ENCODE measurements around the gene PROSER1. TPM values are rescaled to one million over a fixed set of nuclear protein-coding genes. Genes with fewer than 3 reads are reported as not detected.

The PROSER1 gene
- total RNA-seq, 1 donor, result 45.2 TPM

- peak overlapping the region; percentile 93 for H3K4me3 ChIP-seq (ENCODE audit: low read length)
- no peaks in the 10 kb centered on the region for H3K9me3 ChIP-seq (ENCODE audit: low read depth, low read length)
- H3K4me1 ChIP-seq (ENCODE audit: insufficient read depth, low read length), result peaks cover 53% of the 10 kb centered on the region
- H3K27me3 ChIP-seq (ENCODE audit: insufficient read depth, low read length), result no peaks in the 10 kb centered on the region
These were observed 711 bp upstream of the PROSER1 start for GRCh38 chr13:39038569-39039030.

GRCh38 chr13:39037410-39037879 is 444 bp downstream of the PROSER1 start:
- no peaks in the 10 kb centered on the region for H3K9me3 ChIP-seq (ENCODE audit: low read depth, low read length)
- H3K4me3 ChIP-seq (ENCODE audit: low read length), result peak overlapping the region; percentile 93
- H3K4me1 ChIP-seq (ENCODE audit: insufficient read depth, low read length), result peaks cover 53% of the 10 kb centered on the region
- no peaks in the 10 kb centered on the region for H3K27me3 ChIP-seq (ENCODE audit: insufficient read depth, low read length)

GRCh38 chr13:39036212-39036611 is 1.7 kb downstream of the PROSER1 start:
- Histone ChIP-seq H3K27me3 (ENCODE audit: insufficient read depth, low read length) (no peaks in the 10 kb centered on the region), H3K4me3 (ENCODE audit: low read length) (peak overlapping the region; percentile 93), H3K9me3 (ENCODE audit: low read depth, low read length) (no peaks in the 10 kb centered on the region), H3K4me1 (ENCODE audit: insufficient read depth, low read length) (peaks cover 53% of the 10 kb centered on the region)

- Histone ChIP-seq H3K27me3 (ENCODE audit: insufficient read depth, low read length) (no peaks in the 10 kb centered on the region), H3K4me3 (ENCODE audit: low read length) (peak overlapping the region; percentile 93), H3K4me1 (ENCODE audit: insufficient read depth, low read length) (peaks cover 53% of the 10 kb centered on the region)
These were observed 2.1 kb downstream of the PROSER1 start for GRCh38 chr13:39035799-39036198.

GRCh38 chr13:39035204-39035603 is 2.7 kb downstream of the PROSER1 start:
- H3K4me3 ChIP-seq (ENCODE audit: low read length), result no peak overlapping the region
- no peaks in the 10 kb centered on the region for H3K27me3 ChIP-seq (ENCODE audit: insufficient read depth, low read length)
- H3K4me1 ChIP-seq (ENCODE audit: insufficient read depth, low read length), result peaks cover 47% of the 10 kb centered on the region
- H3K9me3 ChIP-seq (ENCODE audit: low read depth, low read length), result no peaks in the 10 kb centered on the region

More at GRCh38 chr13:39035799-39036198, 2.1 kb downstream of the PROSER1 start:
- no peaks in the 10 kb centered on the region for H3K9me3 ChIP-seq (ENCODE audit: low read depth, low read length)

GRCh38 chr13:39034085-39034484 is 3.8 kb downstream of the PROSER1 start:
- H3K9me3 ChIP-seq (ENCODE audit: low read depth, low read length), result no peaks in the 10 kb centered on the region
- no peak overlapping the region for H3K4me3 ChIP-seq (ENCODE audit: low read length)
- H3K4me1 ChIP-seq (ENCODE audit: insufficient read depth, low read length), result peaks cover 36% of the 10 kb centered on the region
- no peaks in the 10 kb centered on the region for H3K27me3 ChIP-seq (ENCODE audit: insufficient read depth, low read length)

GRCh38 chr13:39032150-39032549 is 5.7 kb downstream of the PROSER1 start:
- H3K4me1 ChIP-seq (ENCODE audit: insufficient read depth, low read length), result peaks cover 31% of the 10 kb centered on the region
- H3K27me3 ChIP-seq (ENCODE audit: insufficient read depth, low read length), result no peaks in the 10 kb centered on the region
- H3K9me3 ChIP-seq (ENCODE audit: low read depth, low read length), result no peaks in the 10 kb centered on the region
- no peak overlapping the region for H3K4me3 ChIP-seq (ENCODE audit: low read length)

GRCh38 chr13:39025433-39025839 is 12.5 kb downstream of the PROSER1 start:
- no peaks in the 10 kb centered on the region for H3K9me3 ChIP-seq (ENCODE audit: low read depth, low read length)
- no peaks in the 10 kb centered on the region for H3K27me3 ChIP-seq (ENCODE audit: insufficient read depth, low read length)
- H3K4me1 ChIP-seq (ENCODE audit: insufficient read depth, low read length), result no peaks in the 10 kb centered on the region
- no peak overlapping the region for H3K4me3 ChIP-seq (ENCODE audit: low read length)

- H3K4me3 ChIP-seq (ENCODE audit: low read length), result no peak overlapping the region
- no peaks in the 10 kb centered on the region for H3K9me3 ChIP-seq (ENCODE audit: low read depth, low read length)
- no peaks in the 10 kb centered on the region for H3K27me3 ChIP-seq (ENCODE audit: insufficient read depth, low read length)
- no peaks in the 10 kb centered on the region for H3K4me1 ChIP-seq (ENCODE audit: insufficient read depth, low read length)
These were observed 14.1 kb downstream of the PROSER1 start for GRCh38 chr13:39023761-39024160.

- Histone ChIP-seq H3K27me3 (ENCODE audit: insufficient read depth, low read length) (no peaks in the 10 kb centered on the region), H3K4me1 (ENCODE audit: insufficient read depth, low read length) (no peaks in the 10 kb centered on the region), H3K4me3 (ENCODE audit: low read length) (no peak overlapping the region), H3K9me3 (ENCODE audit: low read depth, low read length) (no peaks in the 10 kb centered on the region)
These were observed 14.6 kb downstream of the PROSER1 start for GRCh38 chr13:39023316-39023715.

GRCh38 chr13:39020853-39021462 is 16.9 kb downstream of the PROSER1 start:
- no peak overlapping the region for H3K4me3 ChIP-seq (ENCODE audit: low read length)

GRCh38 chr13:39016787-39017186 is 21.1 kb downstream of the PROSER1 start:
- Histone ChIP-seq H3K9me3 (ENCODE audit: low read depth, low read length) (no peaks in the 10 kb centered on the region), H3K27me3 (ENCODE audit: insufficient read depth, low read length) (no peaks in the 10 kb centered on the region), H3K4me1 (ENCODE audit: insufficient read depth, low read length) (peaks cover 4% of the 10 kb centered on the region), H3K4me3 (ENCODE audit: low read length) (no peak overlapping the region)

More at GRCh38 chr13:39020853-39021462, 16.9 kb downstream of the PROSER1 start:
- Histone ChIP-seq H3K9me3 (ENCODE audit: low read depth, low read length) (no peaks in the 10 kb centered on the region), H3K4me1 (ENCODE audit: insufficient read depth, low read length) (peaks cover 4% of the 10 kb centered on the region), H3K27me3 (ENCODE audit: insufficient read depth, low read length) (no peaks in the 10 kb centered on the region)

GRCh38 chr13:39016087-39016486 is 21.8 kb downstream of the PROSER1 start:
- H3K9me3 ChIP-seq (ENCODE audit: low read depth, low read length), result no peaks in the 10 kb centered on the region
- no peak overlapping the region for H3K4me3 ChIP-seq (ENCODE audit: low read length)
- H3K4me1 ChIP-seq (ENCODE audit: insufficient read depth, low read length), result peaks cover 4% of the 10 kb centered on the region
- no peaks in the 10 kb centered on the region for H3K27me3 ChIP-seq (ENCODE audit: insufficient read depth, low read length)

GRCh38 chr13:39013462-39013861 is 24.4 kb downstream of the PROSER1 start:
- H3K4me1 ChIP-seq (ENCODE audit: insufficient read depth, low read length), result peaks cover 4% of the 10 kb centered on the region
- no peaks in the 10 kb centered on the region for H3K27me3 ChIP-seq (ENCODE audit: insufficient read depth, low read length)
- H3K4me3 ChIP-seq (ENCODE audit: low read length), result no peak overlapping the region
- H3K9me3 ChIP-seq (ENCODE audit: low read depth, low read length), result no peaks in the 10 kb centered on the region

- Histone ChIP-seq H3K9me3 (ENCODE audit: low read depth, low read length) (no peaks in the 10 kb centered on the region), H3K4me1 (ENCODE audit: insufficient read depth, low read length) (no peaks in the 10 kb centered on the region), H3K4me3 (ENCODE audit: low read length) (no peak overlapping the region), H3K27me3 (ENCODE audit: insufficient read depth, low read length) (no peaks in the 10 kb centered on the region)
These were observed 25.3 kb downstream of the PROSER1 start for GRCh38 chr13:39012608-39013007.

Measured in mononuclear cell (primary cell).